Esophagus (tissue), 2 donors: Measurements from ENCODE around the gene NLE1. TPM values are rescaled to one million over a fixed set of nuclear protein-coding genes. Genes with fewer than 3 reads are reported as not detected.
"Not testable (repeated sequence)": the region's sequence is repeated elsewhere in the genome, so short reads cannot be mapped to it uniquely, and the experiment has no call there.

ENCODE experiments used
- H3K27ac ChIP-seq, 2 donors: one replicate each; pipeline ENCODE4 v1.5.1; 2013; ENCODE audit warnings: low read depth in 2 of 2, mild to moderate bottlenecking in 2 of 2, inconsistent platforms in 1 of 2, low read length in 1 of 2, moderate library complexity in 1 of 2
- H3K27me3 ChIP-seq, 2 donors: one replicate each; pipeline ENCODE4 v1.6.1; 2013; ENCODE audit warnings: low read length in 2 of 2, control low read depth in 1 of 2, mild to moderate bottlenecking in 1 of 2; ENCODE audit not compliant: insufficient read depth in 2 of 2, control insufficient read depth in 1 of 2
- H3K36me3 ChIP-seq, 2 donors: one replicate each; pipeline ENCODE4 v1.6.1; 2013; ENCODE audit warnings: low read length in 1 of 2; ENCODE audit not compliant: control insufficient read depth in 2 of 2, insufficient read depth in 2 of 2
- H3K4me1 ChIP-seq, 2 donors: one replicate each; pipeline ENCODE4 v1.6.1; 2013; ENCODE audit warnings: low read length in 1 of 2; ENCODE audit not compliant: control insufficient read depth in 2 of 2, insufficient read depth in 2 of 2
- H3K4me3 ChIP-seq, 2 donors: one replicate each; pipeline ENCODE4 v1.5.1; 2013; ENCODE audit warnings: low read length in 2 of 2, mild to moderate bottlenecking in 2 of 2, low read depth in 1 of 2, moderate library complexity in 1 of 2
- H3K9me3 ChIP-seq, 2 donors: one replicate each; pipeline ENCODE4 v1.6.1; 2013; ENCODE audit warnings: mild to moderate bottlenecking in 2 of 2, low read depth in 1 of 2, low read length in 1 of 2, moderate library complexity in 1 of 2; ENCODE audit not compliant: control insufficient read depth in 2 of 2, insufficient read depth in 1 of 2
- WGBS, 2 donors: extraction: QIAGEN DNeasy Blood & Tissue Kit; methylation state at CpG; one replicate each; pipeline ENCODE4 v1.1.7; 2013; 5-methylcytosine and 5-hydroxymethylcytosine counted together
- polyA plus RNA-seq, 2 donors: library from polyadenylated mRNA; stranded (reverse); fragments of 200-250 nt; gene quantifications; one replicate each; pipeline ENCODE4 v1.2.3, GENCODE V29; 2013
- donor health status: healthy with polysubstance abuse.
- donor health status: Bipolar disorder and iron deficiency.

NLE1 gene
- polyA plus RNA-seq, result 1 to 10 TPM; 3.8 to 8.7 TPM

DNA sequence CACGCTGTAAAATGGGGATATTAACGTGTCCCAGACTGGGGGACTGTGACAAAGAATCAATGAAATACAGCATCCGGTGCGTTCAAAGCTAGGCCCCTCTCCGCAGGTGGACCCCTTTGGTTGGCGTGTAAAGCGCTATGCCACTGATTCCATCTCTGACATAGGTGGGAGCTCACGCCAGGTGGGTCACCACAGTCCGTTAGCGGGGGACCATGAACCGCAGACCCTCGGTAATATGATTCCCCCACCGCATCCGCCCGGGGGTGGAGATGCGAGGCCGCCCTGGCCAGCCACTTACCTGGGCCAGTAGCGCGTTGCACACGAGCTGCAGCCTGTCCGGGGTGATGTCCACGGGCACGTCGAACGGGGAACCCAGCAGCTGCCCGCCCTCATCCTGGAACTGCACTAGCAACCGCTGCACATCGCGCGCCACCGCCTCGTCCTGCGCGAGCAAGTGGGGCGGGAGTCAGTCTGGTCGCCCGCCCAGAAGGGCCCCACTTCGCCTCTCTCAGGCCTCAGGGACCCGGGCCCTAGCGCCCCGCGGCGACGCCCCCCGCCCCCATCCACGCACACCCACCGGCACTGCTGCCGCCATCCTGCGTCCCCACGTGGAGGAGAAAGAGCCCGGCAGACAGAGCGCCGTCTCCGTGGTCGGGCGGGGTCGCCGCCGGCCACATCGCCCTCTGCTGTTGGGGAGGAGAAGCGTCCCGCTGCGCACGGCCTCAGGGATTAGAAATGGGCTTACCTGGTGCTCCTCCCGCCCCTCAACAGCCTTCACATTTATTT is at the start of gene NLE1:
Gene NLE1, minus strand, starts transcription at position 623 of the 786 bp plus-strand sequence. Its CDS starts 28 bp downstream, at position 595.
- 0 to 1% methylated on average over 64 to 65 of the region's 65 CpGs for WGBS, 2 donors
- no peak within 1 kb of the TSS for H3K27ac ChIP-seq
- peaks cover 16 to 17% of the 10 kb centered on the region in 2 donors for H3K36me3 ChIP-seq
- H3K27me3 ChIP-seq, result no peaks in the 10 kb centered on the region
- H3K4me1 ChIP-seq, result peaks cover 0 to 2% of the 10 kb centered on the region in 2 donors
- H3K9me3 ChIP-seq, result no peaks in the 10 kb centered on the region
- H3K4me3 ChIP-seq, result peak within 1 kb of the TSS; percentile 77 to 78

DNA sequence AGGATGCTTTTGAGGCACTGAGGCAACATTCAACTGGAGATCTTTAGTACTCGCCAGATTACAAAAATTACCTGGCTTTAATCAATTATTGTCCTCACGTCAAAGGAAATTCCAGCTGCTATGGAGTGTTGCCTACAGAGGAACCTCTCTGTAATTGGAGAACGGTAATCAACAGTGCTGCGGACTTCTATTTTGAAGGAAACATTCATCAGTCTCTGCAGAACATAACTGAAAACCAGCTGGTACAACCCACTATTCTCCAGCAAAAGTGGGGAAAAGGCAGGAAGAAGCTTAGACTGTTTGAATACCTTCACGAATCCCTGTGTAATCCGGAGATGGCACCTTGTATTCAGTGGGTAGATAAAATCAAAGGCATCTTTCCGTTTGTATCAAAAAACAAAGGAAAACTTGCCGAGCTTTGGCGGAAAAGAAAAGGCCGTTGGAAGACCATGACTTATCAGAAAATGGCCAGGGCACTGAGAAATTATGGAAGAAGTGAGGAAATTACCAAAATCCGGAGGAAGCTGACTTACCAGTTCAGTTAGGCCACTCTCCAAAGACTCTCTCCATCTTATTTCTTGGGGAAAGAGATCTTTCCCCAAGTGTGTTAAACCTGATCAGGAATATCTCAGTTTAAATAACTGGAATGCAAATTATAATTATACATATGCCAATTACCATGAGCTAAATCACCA is 49.0 kb upstream of the NLE1 start:
- WGBS, 2 donors, result 75 to 82% methylated on average over 11 of the region's 11 CpGs

GRCh38 chr17:35189291-35189690 is 47.2 kb upstream of the NLE1 start:
- Histone ChIP-seq H3K4me1 (no peaks in the 10 kb centered on the region), H3K9me3 (no peaks in the 10 kb centered on the region), H3K27me3 (no peaks in the 10 kb centered on the region), H3K36me3 (no peaks in the 10 kb centered on the region), H3K27ac (no peak overlapping the region), H3K4me3 (no peak overlapping the region)
- WGBS, 2 donors, result 40 to 65% methylated on average over 3 of the region's 3 CpGs

More for the DNA sequence above, 49.0 kb upstream of the NLE1 start:
- H3K27me3 ChIP-seq, result no peaks in the 10 kb centered on the region
- H3K36me3 ChIP-seq, result no peaks in the 10 kb centered on the region
- H3K4me1 ChIP-seq, result no peaks in the 10 kb centered on the region
- H3K27ac ChIP-seq, result no peak overlapping the region
- H3K9me3 ChIP-seq, result no peaks in the 10 kb centered on the region
- H3K4me3 ChIP-seq, result no peak overlapping the region

- H3K27ac ChIP-seq, result no peak overlapping the region
- H3K27me3 ChIP-seq, result no peaks in the 10 kb centered on the region
- H3K4me3 ChIP-seq, result no peak overlapping the region
- no peaks in the 10 kb centered on the region for H3K36me3 ChIP-seq
- H3K9me3 ChIP-seq, result no peaks in the 10 kb centered on the region
- 31 to 33% methylated on average over 2 of the region's 2 CpGs for WGBS, 2 donors
- H3K4me1 ChIP-seq, result no peaks in the 10 kb centered on the region
Measured at GRCh38 chr17:35188111-35188510, 46.0 kb upstream of the NLE1 start.

DNA sequence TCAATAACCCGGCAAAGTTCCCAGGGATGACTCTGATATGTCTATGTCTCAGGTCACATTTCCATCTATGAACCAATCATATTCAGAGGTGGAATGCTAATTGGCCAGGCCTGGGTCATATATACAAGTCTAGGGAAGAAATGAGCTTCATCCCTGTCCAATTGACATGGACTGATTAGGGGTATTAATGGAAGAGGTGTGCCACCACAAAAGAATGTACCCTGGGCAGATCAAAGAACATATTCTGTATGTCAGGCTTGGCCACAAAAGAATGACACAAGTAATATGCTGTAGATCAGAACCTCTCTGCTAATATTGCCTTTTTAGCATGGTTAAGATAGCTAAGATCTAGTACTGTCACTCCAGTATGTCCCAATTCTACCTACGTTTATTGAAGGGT is 45.4 kb upstream of the NLE1 start:
- Histone ChIP-seq H3K36me3 (no peaks in the 10 kb centered on the region), H3K27me3 (no peaks in the 10 kb centered on the region), H3K4me1 (no peaks in the 10 kb centered on the region), H3K9me3 (no peaks in the 10 kb centered on the region), H3K4me3 (no peak overlapping the region), H3K27ac (no peak overlapping the region)
- 73 to 78% methylated on average over 2 of the region's 2 CpGs for WGBS, 2 donors

GRCh38 chr17:35185849-35186248 is 43.7 kb upstream of the NLE1 start:
- H3K4me3 ChIP-seq, result no peak overlapping the region
- H3K4me1 ChIP-seq, result no peaks in the 10 kb centered on the region
- no peaks in the 10 kb centered on the region for H3K36me3 ChIP-seq
- H3K9me3 ChIP-seq, result no peaks in the 10 kb centered on the region
- H3K27me3 ChIP-seq, result no peaks in the 10 kb centered on the region
- H3K27ac ChIP-seq, result no peak overlapping the region
- 40 to 60% methylated on average over 1 of the region's 1 CpG for WGBS, 2 donors

- Histone ChIP-seq H3K27ac (no peak overlapping the region), H3K9me3 (no peaks in the 10 kb centered on the region), H3K4me1 (no peaks in the 10 kb centered on the region), H3K4me3 (no peak overlapping the region), H3K27me3 (no peaks in the 10 kb centered on the region), H3K36me3 (no peaks in the 10 kb centered on the region)
- 37 to 52% methylated on average over 3 of the region's 3 CpGs for WGBS, 2 donors
Measured at GRCh38 chr17:35184274-35184673, 42.2 kb upstream of the NLE1 start.

DNA sequence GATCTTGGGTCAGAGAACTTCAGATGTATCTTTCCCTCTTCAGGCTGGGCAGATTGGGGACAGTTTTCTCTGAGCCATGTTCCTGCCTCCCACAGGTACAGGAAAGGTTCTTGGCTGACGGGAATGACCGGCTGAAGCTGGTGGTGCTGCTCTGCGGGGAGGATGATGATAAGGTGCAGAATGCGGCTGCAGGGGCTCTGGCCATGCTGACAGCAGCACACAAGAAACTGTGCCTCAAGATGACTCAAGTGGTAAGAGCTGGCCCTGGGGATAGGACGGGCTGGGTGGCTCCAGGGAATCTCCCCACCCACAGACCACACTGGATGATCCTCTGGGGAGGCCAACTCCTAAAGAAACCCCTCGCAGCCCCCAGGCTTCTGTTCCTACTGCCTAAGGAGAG is 41.2 kb upstream of the NLE1 start:
- Histone ChIP-seq H3K9me3 (no peaks in the 10 kb centered on the region), H3K4me1 (no peaks in the 10 kb centered on the region), H3K27ac (no peak overlapping the region), H3K4me3 (no peak overlapping the region), H3K36me3 (no peaks in the 10 kb centered on the region), H3K27me3 (no peaks in the 10 kb centered on the region)
- 63 to 66% methylated on average over 6 of the region's 6 CpGs for WGBS, 2 donors

DNA sequence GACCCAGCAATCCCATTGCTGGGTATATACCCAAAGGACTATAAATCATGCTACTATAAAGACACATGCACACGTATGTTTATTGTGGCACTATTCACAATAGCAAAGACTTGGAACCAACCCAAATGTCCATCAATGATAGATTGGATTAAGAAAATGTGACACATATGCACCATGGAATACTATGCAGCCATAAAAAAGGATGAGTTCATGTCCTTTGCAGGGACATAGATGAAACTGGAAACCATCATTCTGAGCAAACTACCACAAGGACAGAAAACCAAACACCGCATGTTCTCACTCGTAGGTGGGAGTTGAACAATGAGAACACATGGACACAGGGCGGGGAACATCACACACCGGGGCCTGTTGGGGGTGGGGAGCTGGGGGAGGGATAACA is 37.3 kb upstream of the NLE1 start:
- H3K36me3 ChIP-seq, H3K27ac ChIP-seq, H3K4me1 ChIP-seq, H3K27me3 ChIP-seq, H3K9me3 ChIP-seq, H3K4me3 ChIP-seq: not testable (repeated sequence)
- WGBS, 2 donors, result 90 to 91% methylated on average over 5 of the region's 5 CpGs
